Measurements from ENCODE around the gene MEGF8.

DNA sequence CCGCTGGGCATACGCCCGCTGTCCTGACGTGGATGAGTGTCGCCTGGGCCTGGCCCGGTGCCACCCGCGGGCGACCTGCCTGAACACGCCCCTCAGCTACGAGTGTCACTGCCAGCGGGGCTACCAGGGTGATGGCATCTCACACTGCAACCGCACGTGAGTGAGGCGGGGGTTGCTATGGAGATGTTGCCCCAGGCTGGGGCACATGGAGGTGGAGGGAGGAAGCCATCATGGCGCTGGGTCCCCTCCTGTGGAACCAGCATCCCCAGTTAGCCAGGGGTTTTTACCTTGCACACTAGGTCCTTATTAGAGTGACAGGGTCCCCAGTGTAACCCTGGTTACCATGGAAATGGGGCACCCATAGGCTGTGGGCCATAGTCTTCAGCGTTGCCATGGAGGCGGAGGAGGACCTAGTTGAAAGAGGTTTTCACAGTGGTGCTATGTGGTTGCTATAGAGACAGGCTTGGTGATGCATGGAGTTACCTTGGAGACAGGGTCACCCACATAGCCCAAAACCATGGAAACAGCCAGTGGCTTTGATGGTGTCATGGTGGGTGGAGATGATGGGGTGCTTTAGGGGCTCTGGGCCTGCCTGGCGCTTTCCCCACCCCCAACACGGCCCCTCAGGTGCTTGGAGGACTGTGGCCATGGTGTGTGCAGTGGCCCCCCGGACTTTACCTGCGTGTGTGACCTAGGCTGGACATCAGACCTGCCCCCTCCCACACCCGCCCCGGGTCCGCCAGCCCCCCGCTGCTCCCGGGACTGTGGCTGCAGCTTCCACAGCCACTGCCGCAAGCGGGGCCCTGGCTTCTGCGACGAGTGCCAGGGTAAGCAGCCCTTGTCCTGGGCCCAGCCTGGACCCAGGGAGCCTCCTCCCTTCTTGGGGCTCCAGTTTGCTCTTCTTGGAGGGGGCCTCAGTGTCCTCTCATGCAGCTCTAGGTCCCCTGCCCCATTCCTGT is 27.1 kb downstream of the MEGF8 start:
- TF ChIP-seq, protein P1, sequence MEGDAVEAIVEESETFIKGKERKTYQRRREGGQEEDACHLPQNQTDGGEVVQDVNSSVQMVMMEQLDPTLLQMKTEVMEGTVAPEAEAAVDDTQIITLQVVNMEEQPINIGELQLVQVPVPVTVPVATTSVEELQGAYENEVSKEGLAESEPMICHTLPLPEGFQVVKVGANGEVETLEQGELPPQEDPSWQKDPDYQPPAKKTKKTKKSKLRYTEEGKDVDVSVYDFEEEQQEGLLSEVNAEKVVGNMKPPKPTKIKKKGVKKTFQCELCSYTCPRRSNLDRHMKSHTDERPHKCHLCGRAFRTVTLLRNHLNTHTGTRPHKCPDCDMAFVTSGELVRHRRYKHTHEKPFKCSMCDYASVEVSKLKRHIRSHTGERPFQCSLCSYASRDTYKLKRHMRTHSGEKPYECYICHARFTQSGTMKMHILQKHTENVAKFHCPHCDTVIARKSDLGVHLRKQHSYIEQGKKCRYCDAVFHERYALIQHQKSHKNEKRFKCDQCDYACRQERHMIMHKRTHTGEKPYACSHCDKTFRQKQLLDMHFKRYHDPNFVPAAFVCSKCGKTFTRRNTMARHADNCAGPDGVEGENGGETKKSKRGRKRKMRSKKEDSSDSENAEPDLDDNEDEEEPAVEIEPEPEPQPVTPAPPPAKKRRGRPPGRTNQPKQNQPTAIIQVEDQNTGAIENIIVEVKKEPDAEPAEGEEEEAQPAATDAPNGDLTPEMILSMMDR (IDR thresholded peaks at IDR 0.05; ENCODE audit: insufficient read depth, low read length), result no peak
- TF ChIP-seq, protein P2, sequence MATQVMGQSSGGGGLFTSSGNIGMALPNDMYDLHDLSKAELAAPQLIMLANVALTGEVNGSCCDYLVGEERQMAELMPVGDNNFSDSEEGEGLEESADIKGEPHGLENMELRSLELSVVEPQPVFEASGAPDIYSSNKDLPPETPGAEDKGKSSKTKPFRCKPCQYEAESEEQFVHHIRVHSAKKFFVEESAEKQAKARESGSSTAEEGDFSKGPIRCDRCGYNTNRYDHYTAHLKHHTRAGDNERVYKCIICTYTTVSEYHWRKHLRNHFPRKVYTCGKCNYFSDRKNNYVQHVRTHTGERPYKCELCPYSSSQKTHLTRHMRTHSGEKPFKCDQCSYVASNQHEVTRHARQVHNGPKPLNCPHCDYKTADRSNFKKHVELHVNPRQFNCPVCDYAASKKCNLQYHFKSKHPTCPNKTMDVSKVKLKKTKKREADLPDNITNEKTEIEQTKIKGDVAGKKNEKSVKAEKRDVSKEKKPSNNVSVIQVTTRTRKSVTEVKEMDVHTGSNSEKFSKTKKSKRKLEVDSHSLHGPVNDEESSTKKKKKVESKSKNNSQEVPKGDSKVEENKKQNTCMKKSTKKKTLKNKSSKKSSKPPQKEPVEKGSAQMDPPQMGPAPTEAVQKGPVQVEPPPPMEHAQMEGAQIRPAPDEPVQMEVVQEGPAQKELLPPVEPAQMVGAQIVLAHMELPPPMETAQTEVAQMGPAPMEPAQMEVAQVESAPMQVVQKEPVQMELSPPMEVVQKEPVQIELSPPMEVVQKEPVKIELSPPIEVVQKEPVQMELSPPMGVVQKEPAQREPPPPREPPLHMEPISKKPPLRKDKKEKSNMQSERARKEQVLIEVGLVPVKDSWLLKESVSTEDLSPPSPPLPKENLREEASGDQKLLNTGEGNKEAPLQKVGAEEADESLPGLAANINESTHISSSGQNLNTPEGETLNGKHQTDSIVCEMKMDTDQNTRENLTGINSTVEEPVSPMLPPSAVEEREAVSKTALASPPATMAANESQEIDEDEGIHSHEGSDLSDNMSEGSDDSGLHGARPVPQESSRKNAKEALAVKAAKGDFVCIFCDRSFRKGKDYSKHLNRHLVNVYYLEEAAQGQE (IDR thresholded peaks at IDR 0.05; ENCODE audit: insufficient replicate concordance, low read depth), result no peak
- no peak for TF ChIP-seq GABPA (IDR thresholded peaks at IDR 0.05; ENCODE audit: low read depth)

Data from HL-60 (cell line).